ENCODE results near the gene ANKRD13C. TPM values are rescaled to one million over a fixed set of nuclear protein-coding genes. Genes with fewer than 3 reads are reported as not detected.
"Not testable (repeated sequence)": the region's sequence is repeated elsewhere in the genome, so short reads cannot be mapped to it uniquely, and the experiment has no call there.

The ANKRD13C gene
- total and polyA plus RNA-seq, 4 donors = 8.7 to 52.8 (median 13.7) TPM

DNA sequence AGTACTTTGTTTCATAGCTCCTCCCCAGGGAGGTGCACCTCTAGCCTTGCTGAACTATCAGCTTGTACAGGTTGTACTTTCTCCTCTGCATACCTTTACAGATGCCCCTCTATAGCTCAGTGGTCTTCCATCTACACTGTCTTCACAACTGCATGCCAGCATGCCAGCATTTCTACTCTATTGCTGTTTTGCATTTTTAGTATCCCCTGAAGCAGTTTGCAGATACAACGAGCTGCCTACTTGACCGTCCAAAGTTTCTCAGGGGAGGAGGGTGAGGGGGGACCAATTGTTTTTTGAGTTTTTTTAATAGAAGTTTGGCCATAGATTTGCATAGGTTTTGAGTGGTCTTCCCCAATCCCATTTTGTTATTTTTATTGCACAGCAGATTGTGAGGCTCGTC is 29.0 kb upstream of the ANKRD13C start:
- no peaks in the 10 kb centered on the region for H3K36me3 ChIP-seq (ENCODE audit: control insufficient read depth in 4 of 4, insufficient read depth in 4 of 4, low read length in 4 of 4)
- ATAC-seq (ENCODE audit: insufficient read depth, low FRiP score) = no peak
- H3K9me3 ChIP-seq (ENCODE audit: control insufficient read depth in 4 of 4, insufficient read depth in 3 of 4, low read length in 3 of 4) = no peaks in the 10 kb centered on the region
- H3K27me3 ChIP-seq (ENCODE audit: control insufficient read depth in 3 of 3, insufficient read depth in 3 of 3, low read length in 2 of 3) = no peaks in the 10 kb centered on the region
- TF ChIP-seq, protein P1, sequence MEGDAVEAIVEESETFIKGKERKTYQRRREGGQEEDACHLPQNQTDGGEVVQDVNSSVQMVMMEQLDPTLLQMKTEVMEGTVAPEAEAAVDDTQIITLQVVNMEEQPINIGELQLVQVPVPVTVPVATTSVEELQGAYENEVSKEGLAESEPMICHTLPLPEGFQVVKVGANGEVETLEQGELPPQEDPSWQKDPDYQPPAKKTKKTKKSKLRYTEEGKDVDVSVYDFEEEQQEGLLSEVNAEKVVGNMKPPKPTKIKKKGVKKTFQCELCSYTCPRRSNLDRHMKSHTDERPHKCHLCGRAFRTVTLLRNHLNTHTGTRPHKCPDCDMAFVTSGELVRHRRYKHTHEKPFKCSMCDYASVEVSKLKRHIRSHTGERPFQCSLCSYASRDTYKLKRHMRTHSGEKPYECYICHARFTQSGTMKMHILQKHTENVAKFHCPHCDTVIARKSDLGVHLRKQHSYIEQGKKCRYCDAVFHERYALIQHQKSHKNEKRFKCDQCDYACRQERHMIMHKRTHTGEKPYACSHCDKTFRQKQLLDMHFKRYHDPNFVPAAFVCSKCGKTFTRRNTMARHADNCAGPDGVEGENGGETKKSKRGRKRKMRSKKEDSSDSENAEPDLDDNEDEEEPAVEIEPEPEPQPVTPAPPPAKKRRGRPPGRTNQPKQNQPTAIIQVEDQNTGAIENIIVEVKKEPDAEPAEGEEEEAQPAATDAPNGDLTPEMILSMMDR (IDR thresholded peaks at IDR 0.05; ENCODE audit: control extremely low read depth, extremely low read depth) = no peak
- 83 to 89% methylated on average over 3 of the region's 3 CpGs for WGBS, 2 donors
- no peaks in the 10 kb centered on the region for H3K4me1 ChIP-seq (ENCODE audit: control insufficient read depth in 5 of 5, insufficient read depth in 5 of 5, low read length in 5 of 5)
- no peak overlapping the region for H3K4me3 ChIP-seq
- H3K27ac ChIP-seq (ENCODE audit: low read depth in 1 of 2, low read length in 1 of 2) = no peak overlapping the region
- no peak overlapping the region for H3K9ac ChIP-seq (ENCODE audit: insufficient read depth in 1 of 2, low read length in 2 of 2)
- no peak for DNase-seq

DNA sequence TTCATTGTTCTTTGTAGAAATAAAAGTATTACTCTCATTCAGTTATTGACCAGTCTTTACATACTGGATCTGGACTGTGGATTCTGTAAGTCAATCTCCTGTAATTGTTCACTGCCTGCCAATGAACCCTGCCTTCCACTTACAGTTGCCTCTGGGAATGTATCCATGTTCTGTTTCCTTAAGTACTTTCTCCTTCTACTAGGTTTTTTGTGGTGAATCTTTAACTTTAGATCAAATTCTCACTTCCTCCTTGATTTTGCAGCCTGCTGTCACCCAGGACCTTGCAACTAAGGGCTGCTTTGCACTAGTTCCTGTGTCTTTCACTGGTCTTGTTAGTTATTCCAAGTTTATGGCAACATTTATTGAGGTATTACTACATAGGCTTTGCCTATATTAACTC is 28.2 kb upstream of the ANKRD13C start:
- Histone ChIP-seq H3K27me3 (ENCODE audit: control insufficient read depth in 3 of 3, insufficient read depth in 3 of 3, low read length in 2 of 3) (no peaks in the 10 kb centered on the region), H3K27ac (ENCODE audit: low read depth in 1 of 2, low read length in 1 of 2) (no peak overlapping the region), H3K4me3 (no peak overlapping the region), H3K9me3 (ENCODE audit: control insufficient read depth in 4 of 4, insufficient read depth in 3 of 4, low read length in 3 of 4) (no peaks in the 10 kb centered on the region), H3K36me3 (ENCODE audit: control insufficient read depth in 4 of 4, insufficient read depth in 4 of 4, low read length in 4 of 4) (no peaks in the 10 kb centered on the region), H3K4me1 (ENCODE audit: control insufficient read depth in 5 of 5, insufficient read depth in 5 of 5, low read length in 5 of 5) (no peaks in the 10 kb centered on the region), H3K9ac (ENCODE audit: insufficient read depth in 1 of 2, low read length in 2 of 2) (no peak overlapping the region)
- TF ChIP-seq, protein P1 (IDR thresholded peaks at IDR 0.05; ENCODE audit: control extremely low read depth, extremely low read depth) = no peak
- no peak for ATAC-seq (ENCODE audit: insufficient read depth, low FRiP score)
- no peak for DNase-seq

DNA sequence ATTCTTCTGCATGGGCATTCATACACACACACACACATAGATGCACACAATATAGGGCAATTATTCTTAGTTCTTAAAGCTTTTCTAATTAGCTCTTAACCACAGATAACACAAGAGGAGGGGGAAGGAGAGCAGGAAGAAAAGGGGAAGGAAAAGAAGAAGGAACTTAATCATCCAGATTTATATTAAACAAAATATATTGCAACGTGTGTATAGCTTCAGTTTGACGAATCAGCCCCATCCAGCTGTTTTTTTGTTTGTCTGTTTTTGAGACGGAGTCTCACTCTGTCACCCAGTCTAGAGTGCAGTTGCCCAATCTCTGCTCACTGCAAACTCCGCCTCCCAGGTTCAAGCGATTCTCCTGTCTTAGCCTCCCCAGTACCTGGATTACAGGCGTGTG is 21.7 kb upstream of the ANKRD13C start:
- no peak for DNase-seq
- Histone ChIP-seq H3K4me3 (no peak overlapping the region), H3K9me3 (ENCODE audit: control insufficient read depth in 4 of 4, insufficient read depth in 3 of 4, low read length in 3 of 4) (no peaks in the 10 kb centered on the region), H3K9ac (ENCODE audit: insufficient read depth in 1 of 2, low read length in 2 of 2) (no peak overlapping the region), H3K27me3 (ENCODE audit: control insufficient read depth in 3 of 3, insufficient read depth in 3 of 3, low read length in 2 of 3) (no peaks in the 10 kb centered on the region), H3K4me1 (ENCODE audit: control insufficient read depth in 5 of 5, insufficient read depth in 5 of 5, low read length in 5 of 5) (no peaks in the 10 kb centered on the region), H3K27ac (ENCODE audit: low read depth in 1 of 2, low read length in 1 of 2) (no peak overlapping the region), H3K36me3 (ENCODE audit: control insufficient read depth in 4 of 4, insufficient read depth in 4 of 4, low read length in 4 of 4) (no peaks in the 10 kb centered on the region)
- ATAC-seq (ENCODE audit: insufficient read depth, low FRiP score) = no peak
- TF ChIP-seq, protein P1 (IDR thresholded peaks at IDR 0.05; ENCODE audit: control extremely low read depth, extremely low read depth) = no peak
- WGBS, 2 donors = 54 to 71% methylated on average over 6 of the region's 6 CpGs

DNA sequence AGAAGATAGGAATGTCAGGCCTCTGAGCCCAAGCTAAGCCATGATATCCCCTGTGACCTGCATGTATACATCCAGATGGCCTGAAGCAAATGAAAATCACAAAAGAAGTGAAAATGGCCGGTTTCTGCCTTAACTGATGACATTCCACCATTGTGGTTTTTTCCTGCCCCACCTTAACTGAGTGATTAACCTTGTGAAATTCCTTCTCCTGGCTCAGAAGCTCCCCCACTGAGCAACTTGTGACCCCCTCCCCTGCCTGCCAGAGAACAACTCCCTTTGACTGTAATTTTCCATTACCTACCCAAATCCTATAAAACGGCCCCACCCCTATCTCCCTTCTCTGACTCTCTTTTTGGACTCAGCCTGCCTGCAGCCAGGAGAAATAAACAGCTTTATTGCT is 19.1 kb upstream of the ANKRD13C start:
- H3K4me1 ChIP-seq (ENCODE audit: control insufficient read depth in 5 of 5, insufficient read depth in 5 of 5, low read length in 5 of 5); H3K9me3 ChIP-seq (ENCODE audit: control insufficient read depth in 4 of 4, insufficient read depth in 3 of 4, low read length in 3 of 4); ATAC-seq (ENCODE audit: insufficient read depth, low FRiP score); H3K4me3 ChIP-seq; DNase-seq; H3K27me3 ChIP-seq (ENCODE audit: control insufficient read depth in 3 of 3, insufficient read depth in 3 of 3, low read length in 2 of 3); H3K36me3 ChIP-seq (ENCODE audit: control insufficient read depth in 4 of 4, insufficient read depth in 4 of 4, low read length in 4 of 4); H3K9ac ChIP-seq (ENCODE audit: insufficient read depth in 1 of 2, low read length in 2 of 2); H3K27ac ChIP-seq (ENCODE audit: low read depth in 1 of 2, low read length in 1 of 2): not testable (repeated sequence)
- 89 to 95% methylated on average over 2 of the region's 2 CpGs for WGBS, 2 donors

Measured in lung (tissue), 12 donors.